DMS53 (cell line): ENCODE data around the gene PEAK3.

ENCODE experiments used
- DNase-seq: peaks from one replicate; lab custom pipeline; 2025; lab: John Stamatoyannopoulos, UW

The PEAK3 gene

GRCh38 chr19:2249880-2250765, 31.9 kb downstream of the PEAK3 start:
- peak; percentile 52 for DNase-seq

GRCh38 chr19:2249010-2249866, 32.7 kb downstream of the PEAK3 start, which contains the start of gene AMH:
Gene AMH (plus strand): TSS chr19:2249323. CDS start chr19:2249333, 10 bp downstream.
- DNase-seq: peak; percentile 38

GRCh38 chr19:2248136-2249009, 33.6 kb downstream of the PEAK3 start:
- no peak for DNase-seq

- no peak for DNase-seq
These were observed 34.4 kb downstream of the PEAK3 start for GRCh38 chr19:2247433-2248101.

- DNase-seq: peak; percentile 60
These were observed 35.1 kb downstream of the PEAK3 start for GRCh38 chr19:2246801-2247361.

GRCh38 chr19:2246014-2246620, 35.9 kb downstream of the PEAK3 start:
- no peak for DNase-seq

- DNase-seq: no peak
These were observed 36.7 kb downstream of the PEAK3 start for GRCh38 chr19:2245273-2245672.

GRCh38 chr19:2244486-2244885, 37.5 kb downstream of the PEAK3 start:
- DNase-seq: no peak

GRCh38 chr19:2244125-2244411, 37.9 kb downstream of the PEAK3 start:
- no peak for DNase-seq

- DNase-seq: no peak
These were observed 38.5 kb downstream of the PEAK3 start for GRCh38 chr19:2243274-2244124.

- no peak for DNase-seq
These were observed 39.2 kb downstream of the PEAK3 start for GRCh38 chr19:2242816-2243215.

- peak; percentile 46 for DNase-seq
These were observed 39.9 kb downstream of the PEAK3 start for GRCh38 chr19:2242092-2242537.

- no peak for DNase-seq
These were observed 40.9 kb downstream of the PEAK3 start for GRCh38 chr19:2240881-2241760.

GRCh38 chr19:2239771-2240770, 41.9 kb downstream of the PEAK3 start:
- DNase-seq: no peak

GRCh38 chr19:2239173-2239572, 42.8 kb downstream of the PEAK3 start:
- DNase-seq: no peak

- no peak for DNase-seq
These were observed 44.2 kb downstream of the PEAK3 start for GRCh38 chr19:2237869-2238153.

GRCh38 chr19:2237051-2237868, 44.7 kb downstream of the PEAK3 start:
- DNase-seq: no peak
